Stomach (tissue), 9 donors: Measurements from ENCODE around the gene TTLL11. TPM values are rescaled to one million over a fixed set of nuclear protein-coding genes. Genes with fewer than 3 reads are reported as not detected.

Source experiments
- DNase-seq, 2 donors: peaks; one replicate each; pipeline versions ENCODE4 v3.0.0 to v3.0.0-alpha.2; 2013 to 2019
- H3K27ac ChIP-seq, 5 donors: fragments of 200-600 bp in 4 of 5; sonication (generic) in 4 of 5; one replicate each; pipeline ENCODE4 v1.5.1; 2013 to 2019; ENCODE audit warnings: mild to moderate bottlenecking in 1 of 5, moderate library complexity in 1 of 5
- H3K27me3 ChIP-seq, 3 donors: fragments of 200-600 bp; sonication (generic); one replicate each; pipeline ENCODE4 v1.5.1; 2017 to 2019; ENCODE audit warnings: mixed run types in 1 of 3
- H3K36me3 ChIP-seq, 4 donors: fragments of 200-600 bp; sonication (generic); 1 replicate in 3 of 4; 2 replicates in 1 of 4; pipeline ENCODE4 v1.5.1; 2016 to 2019
- H3K4me1 ChIP-seq, 4 donors: fragments of 200-600 bp; sonication (generic); one replicate each; pipeline ENCODE4 v1.5.1; 2016 to 2019
- H3K4me3 ChIP-seq, 4 donors: fragments of 200-600 bp; sonication (generic) in 3 of 4; one replicate each; pipeline ENCODE4 v1.5.1; 2016 to 2019; ENCODE audit warnings: mild to moderate bottlenecking in 1 of 4
- H3K9me3 ChIP-seq, 4 donors: fragments of 200-600 bp; sonication (generic); one replicate each; pipeline ENCODE4 v1.5.1; 2016 to 2019
- CTCF ChIP-seq, 7 experiments: fragments of 450-650 bp in 4 of 7; fragments of 200-600 bp in 3 of 7; sonication (generic) in 3 of 7; IDR thresholded peaks; one replicate each; pipeline ENCODE4 v1.5.1; 2016 to 2019; ENCODE audit warnings: antibody characterized with exemption in 7 of 7, control low read depth in 2 of 7, mild to moderate bottlenecking in 1 of 7
- EP300 ChIP-seq: sonication (generic); formaldehyde crosslinking; IDR thresholded peaks from one replicate; pipeline ENCODE4 v1.6.1; 2017; ENCODE audit warnings: antibody characterized with exemption
- POLR2A ChIP-seq, 4 donors: fragments of 450-650 bp; IDR thresholded peaks; one replicate each; pipeline ENCODE4 v1.6.1; 2016; ENCODE audit warnings: antibody characterized with exemption in 4 of 4, control low read depth in 2 of 4, mild to moderate bottlenecking in 1 of 4, moderate library complexity in 1 of 4
- POLR2AphosphoS5 ChIP-seq, 3 donors: sonication (generic); formaldehyde crosslinking; IDR thresholded peaks; one replicate each; pipeline ENCODE4 v1.6.1; 2016; ENCODE audit warnings: antibody characterized with exemption in 3 of 3
- WGBS, 5 donors: extraction: QIAGEN DNeasy Blood & Tissue Kit in 3 of 5; methylation state at CpG; one replicate each; pipeline versions ENCODE4 v1.1.5 to v1.1.7; 2013 to 2018; 5-methylcytosine and 5-hydroxymethylcytosine counted together
- intact Hi-C: fragments of 100-400 bp; cut with DNase I; formaldehyde crosslinking; loops from one replicate; pipeline ENCODE4 v1.15.1; 2023; ENCODE audit warnings: low total_unique reads
- polyA plus RNA-seq, 3 donors: library from polyadenylated mRNA; stranded (reverse); fragments of 200-250 nt; gene quantifications; one replicate each; pipeline ENCODE4 v1.2.3, GENCODE V29; 2013
- total RNA-seq, 5 donors: library from RNA; depleted of rRNA; stranded (reverse); fragments of >200 nt; gene quantifications; one replicate each; pipeline versions ENCODE4 v1.1.0 to v1.2.3, GENCODE V29; 2014 to 2016
- donor health status: healthy with polysubstance abuse.
- donor health status: Bipolar disorder and iron deficiency.
- donor health status: healthy.

The TTLL11 gene
- total and polyA plus RNA-seq, 8 donors = 3.6 to 18.2 (median 9.4) TPM

- Histone ChIP-seq H3K4me1 (peaks cover 0 to 17% (median 0%) of the 10 kb centered on the region in 4 donors), H3K4me3 (no peak overlapping the region), H3K9me3 (no peaks in the 10 kb centered on the region), H3K27ac (no peak overlapping the region), H3K27me3 (no peaks in the 10 kb centered on the region), H3K36me3 (peaks cover 0 to 4% (median 2%) of the 10 kb centered on the region in 4 donors)
- intact Hi-C loops = no loop called here
- WGBS, 5 donors = 52 to 58% (median 54%) methylated on average over 7 of the region's 7 CpGs
- TF ChIP-seq EP300 (no peak), CTCF (IDR thresholded peaks at IDR 0.05) (no peak), POLR2A (IDR thresholded peaks at IDR 0.05) (no peak), POLR2AphosphoS5 (IDR thresholded peaks at IDR 0.05) (no peak)
- no peak for DNase-seq
These were observed 76.8 kb downstream of the TTLL11 start for GRCh38 chr9:122016309-122016708.

DNA sequence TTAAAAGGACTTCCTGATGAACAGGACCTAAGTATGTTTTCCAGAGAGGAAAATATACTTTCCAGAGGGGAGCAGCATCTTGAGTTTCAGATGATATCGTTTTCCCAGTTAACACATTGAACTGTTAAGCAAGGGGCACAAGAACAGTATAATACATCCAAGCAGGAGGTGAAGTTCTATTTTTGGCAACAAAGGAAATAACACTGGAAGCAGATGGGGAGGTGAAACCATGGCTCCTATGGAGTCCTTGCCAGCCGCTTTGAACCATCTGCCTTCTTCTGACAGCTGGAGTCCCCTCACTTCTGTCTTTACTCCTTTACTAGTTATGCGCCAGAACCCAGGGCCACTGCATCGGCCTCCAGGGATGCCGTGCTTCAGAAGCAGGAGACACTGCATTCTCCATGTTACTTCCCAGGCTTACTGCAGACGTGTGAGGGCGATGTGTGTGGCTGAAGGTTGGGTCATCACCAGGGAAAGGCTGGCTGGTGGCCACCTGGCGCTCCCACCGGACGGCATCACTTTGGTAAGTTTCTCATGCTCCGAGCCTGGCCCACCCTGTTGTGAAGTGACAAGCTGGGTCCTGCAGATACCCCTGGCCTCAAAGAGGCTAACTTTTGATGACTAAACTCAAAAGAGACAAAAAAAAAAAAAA, 77.8 kb downstream of the TTLL11 start:
- Histone ChIP-seq H3K36me3 (peaks cover 0 to 4% (median 2%) of the 10 kb centered on the region in 4 donors), H3K27me3 (no peaks in the 10 kb centered on the region), H3K4me3 (no peak overlapping the region), H3K4me1 (peaks cover 0 to 17% (median 0%) of the 10 kb centered on the region in 4 donors), H3K9me3 (no peaks in the 10 kb centered on the region), H3K27ac (no peak overlapping the region)
- intact Hi-C loops = no loop called here
- WGBS, 5 donors = 73 to 89% (median 85%) methylated on average over 11 of the region's 11 CpGs
- no peak for DNase-seq
- TF ChIP-seq POLR2A (IDR thresholded peaks at IDR 0.05) (no peak), CTCF (IDR thresholded peaks at IDR 0.05) (no peak), POLR2AphosphoS5 (IDR thresholded peaks at IDR 0.05) (no peak), EP300 (no peak)

DNA sequence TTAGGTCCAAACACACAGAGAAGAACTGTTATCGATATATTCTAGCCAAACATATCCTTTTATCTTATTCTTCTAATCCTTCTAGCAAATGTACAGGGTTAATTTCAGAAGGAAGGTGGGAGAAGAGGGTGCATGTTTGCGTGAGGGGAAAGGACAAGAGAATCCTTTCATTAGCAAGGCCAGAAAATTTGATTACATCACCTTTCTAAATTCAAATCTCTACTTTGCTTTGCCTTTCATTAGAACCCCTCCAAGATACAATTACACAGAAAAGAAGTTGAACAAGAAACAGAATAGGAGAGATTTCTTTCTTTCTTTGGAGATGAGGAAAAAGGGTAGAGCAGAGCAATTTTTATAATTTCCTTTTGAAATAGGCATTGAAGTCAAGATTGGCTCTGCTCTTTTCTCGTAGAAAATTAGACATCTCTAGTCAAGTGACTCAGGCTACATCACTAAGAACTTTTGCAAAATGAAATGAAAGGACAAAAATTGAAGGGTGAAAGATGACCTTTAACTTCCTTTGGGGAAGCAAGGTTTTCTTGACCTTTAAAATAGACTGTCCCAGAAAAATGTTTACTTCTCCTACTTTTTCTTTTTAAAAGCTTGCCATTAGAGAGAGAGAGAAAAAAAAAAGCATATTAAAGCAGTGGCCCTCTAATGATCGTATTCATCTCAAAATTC, 81.2 kb downstream of the TTLL11 start:
- Histone ChIP-seq H3K4me1 (peaks cover 0 to 17% (median 0%) of the 10 kb centered on the region in 4 donors), H3K4me3 (no peak overlapping the region), H3K9me3 (no peaks in the 10 kb centered on the region), H3K27ac (no peak overlapping the region), H3K36me3 (peaks cover 0 to 4% (median 2%) of the 10 kb centered on the region in 4 donors), H3K27me3 (no peaks in the 10 kb centered on the region)
- intact Hi-C loops = no loop called here
- no peak for DNase-seq
- WGBS, 5 donors = 85 to 95% (median 94%) methylated on average over 4 of the region's 4 CpGs
- no peak for TF ChIP-seq CTCF (IDR thresholded peaks at IDR 0.05)
- no peak for TF ChIP-seq POLR2AphosphoS5 (IDR thresholded peaks at IDR 0.05)
- TF ChIP-seq POLR2A (IDR thresholded peaks at IDR 0.05) = no peak
- TF ChIP-seq EP300 = no peak

GRCh38 chr9:122008559-122008958, 84.5 kb downstream of the TTLL11 start:
- WGBS, 5 donors = 86 to 94% (median 88%) methylated on average over 10 of the region's 10 CpGs
- intact Hi-C loops = no loop called here

More at GRCh38 chr9:122008559-122008958, 84.5 kb downstream of the TTLL11 start:
- H3K4me3 ChIP-seq = no peak overlapping the region
- no peaks in the 10 kb centered on the region for H3K27me3 ChIP-seq
- TF ChIP-seq EP300 (no peak), CTCF (IDR thresholded peaks at IDR 0.05) (no peak), POLR2AphosphoS5 (IDR thresholded peaks at IDR 0.05) (no peak), POLR2A (IDR thresholded peaks at IDR 0.05) (no peak)
- no peaks in the 10 kb centered on the region for H3K36me3 ChIP-seq
- no peaks in the 10 kb centered on the region for H3K9me3 ChIP-seq
- no peaks in the 10 kb centered on the region for H3K4me1 ChIP-seq
- no peak for DNase-seq
- H3K27ac ChIP-seq = no peak overlapping the region
